GM10266 (cell line): ENCODE data around the gene KRT85.

Source experiments
- DNase-seq: peaks from one replicate; pipeline ENCODE4 v3.0.0; 2012; ENCODE audit errors: extremely low spot score
- TF ChIP-seq, protein P1 (sequence below): IDR thresholded peaks from 2 replicates; pipeline ENCODE4 v1.5.1; 2012; ENCODE audit warnings: mild to moderate bottlenecking, low read depth; ENCODE audit not compliant: control insufficient read depth, insufficient read depth; ENCODE audit errors: missing control alignments

KRT85 gene

DNA sequence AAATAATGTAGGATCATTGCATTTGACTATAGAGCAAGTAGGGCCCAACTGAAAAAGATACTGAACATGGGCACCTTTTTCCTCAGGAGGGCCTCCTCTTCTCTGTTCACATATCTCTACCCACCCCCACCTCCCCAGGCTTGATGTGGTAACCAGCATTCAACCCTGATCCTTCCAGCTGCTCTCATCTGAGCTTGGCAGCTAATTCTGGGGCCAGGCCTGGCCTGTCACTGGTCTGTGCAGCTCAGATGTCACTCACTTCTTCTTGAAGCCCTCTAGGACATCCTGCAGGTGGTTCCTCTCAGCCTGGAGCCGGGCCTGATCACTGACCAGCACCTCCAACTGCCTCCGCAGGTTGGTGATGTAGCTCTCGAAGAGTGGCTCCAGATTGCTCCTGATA is 16.1 kb upstream of the KRT85 start:
- no peak for DNase-seq

DNA sequence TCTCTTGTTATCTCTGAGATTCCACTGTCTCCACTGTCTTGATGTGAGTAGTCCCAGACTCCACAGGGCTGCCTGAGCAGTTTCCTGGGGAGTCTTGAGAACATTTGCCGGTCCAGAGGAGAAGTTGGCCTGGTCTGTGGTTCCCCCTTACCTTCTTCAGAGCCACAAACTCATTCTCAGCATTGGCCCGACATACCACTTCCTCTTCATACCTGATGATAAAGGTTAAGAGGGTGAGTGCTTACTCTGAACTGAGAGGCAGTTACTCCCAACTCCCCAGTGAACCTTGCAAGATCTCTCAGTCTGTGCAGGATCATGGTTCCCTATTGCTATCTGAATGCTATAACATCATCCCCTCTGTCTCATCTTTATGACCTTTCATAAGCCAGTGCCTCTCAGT is 15.6 kb upstream of the KRT85 start:
- no peak for DNase-seq

More for the DNA sequence above, 16.1 kb upstream of the KRT85 start:
- TF ChIP-seq, protein P1, sequence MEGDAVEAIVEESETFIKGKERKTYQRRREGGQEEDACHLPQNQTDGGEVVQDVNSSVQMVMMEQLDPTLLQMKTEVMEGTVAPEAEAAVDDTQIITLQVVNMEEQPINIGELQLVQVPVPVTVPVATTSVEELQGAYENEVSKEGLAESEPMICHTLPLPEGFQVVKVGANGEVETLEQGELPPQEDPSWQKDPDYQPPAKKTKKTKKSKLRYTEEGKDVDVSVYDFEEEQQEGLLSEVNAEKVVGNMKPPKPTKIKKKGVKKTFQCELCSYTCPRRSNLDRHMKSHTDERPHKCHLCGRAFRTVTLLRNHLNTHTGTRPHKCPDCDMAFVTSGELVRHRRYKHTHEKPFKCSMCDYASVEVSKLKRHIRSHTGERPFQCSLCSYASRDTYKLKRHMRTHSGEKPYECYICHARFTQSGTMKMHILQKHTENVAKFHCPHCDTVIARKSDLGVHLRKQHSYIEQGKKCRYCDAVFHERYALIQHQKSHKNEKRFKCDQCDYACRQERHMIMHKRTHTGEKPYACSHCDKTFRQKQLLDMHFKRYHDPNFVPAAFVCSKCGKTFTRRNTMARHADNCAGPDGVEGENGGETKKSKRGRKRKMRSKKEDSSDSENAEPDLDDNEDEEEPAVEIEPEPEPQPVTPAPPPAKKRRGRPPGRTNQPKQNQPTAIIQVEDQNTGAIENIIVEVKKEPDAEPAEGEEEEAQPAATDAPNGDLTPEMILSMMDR: no peak

DNA sequence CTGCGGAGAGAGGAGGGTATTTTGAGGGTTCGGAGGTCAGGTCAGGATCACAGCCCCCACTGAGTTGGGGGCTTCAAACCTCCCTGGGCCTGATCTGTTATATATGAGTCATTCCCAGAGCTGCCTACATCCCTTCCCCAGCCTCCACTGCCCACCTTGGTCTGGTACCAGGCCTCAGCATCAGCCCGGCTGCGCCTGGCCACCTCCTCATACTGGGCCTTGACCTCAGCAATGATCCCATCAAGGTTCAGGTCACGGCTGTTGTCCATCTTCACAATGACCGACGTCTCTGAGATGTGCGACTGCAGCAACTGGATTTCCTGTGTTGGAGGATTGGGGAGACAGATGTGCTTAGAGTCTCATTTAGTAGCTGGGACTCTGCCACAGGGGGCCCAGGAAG is 13.9 kb upstream of the KRT85 start:
- TF ChIP-seq, protein P1: no peak
- DNase-seq: no peak

More for the DNA sequence above, 15.6 kb upstream of the KRT85 start:
- TF ChIP-seq, protein P1: no peak

DNA sequence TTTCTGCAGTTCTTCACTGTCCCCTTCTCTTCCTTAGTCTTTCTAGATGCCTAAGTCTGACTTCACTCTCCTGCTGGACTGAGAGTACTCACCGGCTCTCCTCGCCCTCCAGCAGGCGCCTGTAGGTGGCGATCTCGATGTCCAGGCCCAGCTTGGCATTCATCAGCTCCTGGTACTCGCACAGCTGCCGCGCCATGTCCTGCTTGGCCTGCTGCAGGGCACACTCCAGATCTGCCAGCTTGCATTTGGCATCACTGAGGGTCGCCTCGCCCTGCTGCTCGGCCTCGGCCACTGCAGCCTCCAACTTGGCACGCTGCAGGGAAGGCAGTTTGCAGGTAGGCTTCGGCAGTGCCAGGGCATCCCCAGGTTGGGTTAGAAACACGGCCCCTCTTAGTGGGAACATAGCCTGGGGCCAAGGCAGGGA is 13.0 kb upstream of the KRT85 start:
- no peak for DNase-seq
- TF ChIP-seq, protein P1: peak; percentile 33

DNA sequence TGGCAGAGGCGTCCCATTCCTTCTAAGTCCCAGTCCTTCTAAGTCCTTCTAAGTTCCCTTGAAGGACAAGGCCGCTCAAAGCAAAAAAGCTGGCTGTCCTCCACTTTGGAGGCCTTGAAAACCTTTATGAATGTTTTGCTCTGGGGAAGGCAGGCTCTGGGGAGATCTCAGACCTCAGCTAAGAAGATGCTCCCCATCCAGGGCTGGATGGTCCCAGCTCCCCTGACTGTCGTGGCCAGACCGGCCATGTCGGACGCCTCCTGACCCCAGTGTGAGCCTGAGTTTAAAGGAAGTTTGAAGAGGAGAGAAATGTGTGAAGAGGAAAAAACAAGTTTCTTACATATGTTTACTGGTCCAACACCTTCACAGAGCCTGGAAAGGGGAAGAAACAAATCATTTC is 12.3 kb upstream of the KRT85 start:
- DNase-seq: no peak
- TF ChIP-seq, protein P1: no peak

DNA sequence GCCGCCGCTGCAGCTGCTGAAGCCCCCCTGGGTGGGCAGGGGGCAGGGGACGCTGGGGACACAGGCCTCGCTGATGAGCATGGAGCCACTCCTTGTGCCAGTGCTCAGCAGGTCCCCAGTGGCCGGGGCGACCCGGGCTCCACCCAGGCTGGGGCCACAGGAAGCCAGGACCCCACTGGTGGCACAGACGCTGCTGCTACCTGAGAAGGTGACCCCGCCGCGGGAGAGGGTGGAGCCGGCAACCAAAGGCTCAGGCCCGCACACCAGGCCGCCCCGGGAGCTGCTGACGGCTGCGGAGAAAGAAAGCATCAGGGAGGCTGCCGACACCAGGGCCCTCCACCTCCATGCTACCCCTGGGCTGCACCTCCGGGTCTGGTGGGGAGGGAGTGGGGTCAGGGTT is 10.8 kb upstream of the KRT85 start:
- DNase-seq: no peak
- TF ChIP-seq, protein P1: no peak

DNA sequence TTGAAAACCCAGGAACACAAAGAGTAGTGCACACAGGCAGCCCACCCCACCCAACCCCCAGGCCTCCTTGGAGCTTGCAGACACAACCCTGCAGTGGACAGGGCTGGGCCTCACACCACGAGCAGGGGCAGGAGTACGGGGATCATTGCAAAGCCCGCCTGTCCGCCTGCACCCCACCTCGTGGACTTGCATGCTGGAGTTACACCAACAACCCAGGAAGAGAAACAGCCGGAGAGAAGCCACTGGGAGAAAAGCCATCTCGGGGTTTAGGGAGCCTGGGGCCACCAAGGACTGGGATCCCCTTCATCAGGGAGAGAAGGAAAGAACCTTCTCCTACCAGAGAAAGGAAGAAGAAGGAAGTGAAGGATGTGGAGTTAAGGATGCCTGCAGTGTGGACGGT is 10.0 kb upstream of the KRT85 start:
- DNase-seq: no peak
- TF ChIP-seq, protein P1: no peak
